Activated CD4-positive, CD25-positive, alpha-beta regulatory T cell treated with anti-CD3 and anti-CD28 coated beads, Interleukin-2, amount 50 U/mL, for 72 hours (primary cell): ENCODE results near the gene EPHA4.

ENCODE experiments used
- DNase-seq: peaks from one replicate; pipeline ENCODE4 v3.0.0; 2021

EPHA4 gene

GRCh38 chr2:221571025-221571550 is 1.0 kb downstream of the EPHA4 start:
- DNase-seq, result peak; percentile 35

GRCh38 chr2:221570321-221570935 is 1.7 kb downstream of the EPHA4 start:
- no peak for DNase-seq

DNA sequence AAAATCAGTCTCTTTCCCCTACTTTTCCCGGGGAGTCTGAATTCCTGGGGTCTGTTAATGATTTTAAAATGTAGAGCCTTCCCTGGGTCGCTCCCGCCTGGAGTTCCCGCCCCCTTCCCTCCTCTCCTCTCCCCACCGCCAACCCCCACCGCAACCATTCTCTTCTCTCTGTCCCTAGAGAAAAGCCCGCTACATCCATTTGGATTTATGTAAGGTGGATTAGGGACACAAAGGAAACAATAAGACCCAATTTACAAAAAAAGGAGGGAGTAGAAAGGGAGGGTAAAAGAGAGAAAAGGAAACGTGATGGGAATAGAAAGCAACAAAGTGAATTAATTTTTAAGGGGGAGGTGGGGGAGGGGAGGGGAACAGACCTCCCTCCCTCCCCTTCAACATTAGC is 2.2 kb downstream of the EPHA4 start:
- DNase-seq, result no peak

DNA sequence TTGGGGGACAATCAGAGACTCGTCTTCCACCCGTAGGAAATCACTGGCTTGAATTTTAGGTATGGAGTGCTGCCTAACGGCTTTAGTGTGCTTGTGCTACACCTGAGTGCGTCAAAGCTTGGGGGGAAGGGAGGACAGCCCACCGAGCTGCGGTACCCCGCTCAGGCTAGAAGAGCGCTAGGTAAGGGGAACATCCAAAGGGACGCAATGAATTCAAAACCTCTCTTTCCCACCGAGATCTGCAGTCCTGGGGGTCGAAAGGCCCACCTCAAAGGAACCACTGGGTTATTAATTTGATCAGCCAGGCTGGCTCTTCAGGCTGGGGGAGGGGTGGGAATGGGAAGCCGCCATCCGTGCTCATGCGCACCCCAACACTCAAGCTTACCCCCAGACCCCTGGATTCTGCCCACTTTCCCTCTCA is 2.7 kb downstream of the EPHA4 start:
- DNase-seq, result no peak

DNA sequence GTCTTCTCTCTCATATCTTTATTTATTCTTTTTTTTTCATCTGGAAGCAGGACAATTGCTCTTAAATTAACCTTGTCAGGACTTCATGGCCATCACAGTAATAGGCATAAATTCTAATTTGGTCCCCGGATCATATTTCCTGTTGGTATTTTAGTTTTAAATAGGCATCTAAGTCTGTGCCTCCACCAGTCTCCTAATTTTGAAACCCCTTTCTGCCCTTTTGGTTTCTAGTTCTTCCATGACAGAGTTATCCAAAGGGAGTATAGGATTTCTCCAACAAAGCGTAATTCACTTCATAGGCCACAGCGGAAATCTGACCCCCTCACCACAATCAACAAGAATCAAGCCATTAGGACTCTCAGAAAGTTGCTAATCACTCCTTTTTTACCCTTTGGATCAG is 3.8 kb downstream of the EPHA4 start:
- DNase-seq, result no peak

DNA sequence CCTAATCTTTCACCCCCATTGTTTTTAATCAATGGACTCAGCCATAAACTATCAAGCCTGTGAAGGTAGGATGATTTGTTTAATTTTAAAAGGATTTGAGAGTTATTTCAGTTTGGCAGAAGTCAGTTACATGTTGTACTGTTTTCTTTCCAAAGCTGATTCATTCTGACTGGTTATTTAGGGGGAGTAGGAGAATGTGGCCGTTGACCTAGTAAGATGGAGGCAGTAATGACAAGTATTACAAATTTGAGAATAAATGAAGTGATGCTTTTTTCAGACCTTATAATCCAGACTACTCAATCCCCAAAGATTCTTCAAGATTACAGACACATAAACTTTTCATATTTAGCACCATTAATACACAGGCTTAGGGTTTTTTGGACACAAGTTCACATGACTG is 4.3 kb downstream of the EPHA4 start:
- no peak for DNase-seq

DNA sequence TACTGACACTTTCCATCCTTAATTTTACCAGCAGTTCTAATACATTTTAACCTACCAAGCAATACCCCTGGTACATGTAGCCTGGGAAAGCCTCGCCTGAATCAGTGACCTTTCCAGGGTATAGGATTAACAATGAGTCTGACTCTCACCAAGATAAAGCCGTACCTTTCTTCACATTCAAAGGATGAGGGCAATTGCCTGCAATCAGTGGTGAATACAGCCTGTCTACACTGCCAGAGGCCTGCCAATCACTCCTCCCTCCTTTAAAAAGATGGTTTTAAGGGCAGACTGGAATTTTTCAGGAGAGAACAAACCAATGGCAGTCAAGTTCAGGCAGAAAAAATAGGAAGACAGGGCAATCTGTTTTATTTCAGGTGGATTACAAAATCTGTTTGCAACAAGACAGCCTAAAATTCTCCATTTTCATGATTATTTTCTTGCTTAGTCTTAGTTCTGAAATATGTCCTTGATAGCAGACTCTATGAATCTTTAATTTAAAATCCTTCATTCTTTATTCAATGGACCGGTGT is 4.8 kb downstream of the EPHA4 start:
- DNase-seq, result no peak

- DNase-seq, result no peak
Observed at GRCh38 chr2:221563270-221563985, 8.7 kb downstream of the EPHA4 start.

DNA sequence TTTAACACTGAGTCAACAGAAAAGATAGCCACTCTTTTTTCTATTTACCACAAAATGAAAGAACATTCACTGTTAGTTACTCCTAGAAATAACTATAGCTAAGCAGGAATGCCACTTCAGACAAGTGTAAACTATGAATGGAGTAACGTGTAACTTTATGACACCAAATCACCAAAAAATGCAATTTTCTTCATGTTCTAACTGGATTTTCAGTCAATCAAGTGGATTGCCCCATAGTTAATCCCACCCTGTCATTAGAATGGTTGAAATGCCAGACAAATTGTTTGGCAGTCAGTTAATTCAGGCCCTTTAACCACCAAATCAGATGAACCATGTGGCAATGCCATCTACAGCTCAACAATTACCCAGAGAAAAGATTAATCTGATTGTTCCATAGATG is 9.9 kb downstream of the EPHA4 start:
- no peak for DNase-seq

DNA sequence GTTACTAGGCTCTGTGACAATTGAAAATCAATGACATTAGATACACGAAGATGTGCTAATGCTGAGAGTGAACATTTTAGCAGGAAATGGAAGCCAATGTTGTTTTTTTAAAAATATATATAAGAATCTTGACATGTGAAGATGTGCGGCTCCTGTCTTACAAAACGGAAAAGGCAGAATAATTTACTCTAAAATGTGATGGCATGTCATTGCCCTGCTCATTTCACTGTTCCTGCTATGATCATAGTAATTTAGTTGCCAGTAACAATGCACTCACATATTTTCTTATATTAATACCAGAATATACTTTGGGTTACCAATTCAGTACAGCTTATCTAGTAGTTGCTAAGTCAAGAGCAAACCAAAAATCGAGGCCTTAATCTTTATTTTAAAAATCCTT is 10.3 kb downstream of the EPHA4 start:
- no peak for DNase-seq

DNA sequence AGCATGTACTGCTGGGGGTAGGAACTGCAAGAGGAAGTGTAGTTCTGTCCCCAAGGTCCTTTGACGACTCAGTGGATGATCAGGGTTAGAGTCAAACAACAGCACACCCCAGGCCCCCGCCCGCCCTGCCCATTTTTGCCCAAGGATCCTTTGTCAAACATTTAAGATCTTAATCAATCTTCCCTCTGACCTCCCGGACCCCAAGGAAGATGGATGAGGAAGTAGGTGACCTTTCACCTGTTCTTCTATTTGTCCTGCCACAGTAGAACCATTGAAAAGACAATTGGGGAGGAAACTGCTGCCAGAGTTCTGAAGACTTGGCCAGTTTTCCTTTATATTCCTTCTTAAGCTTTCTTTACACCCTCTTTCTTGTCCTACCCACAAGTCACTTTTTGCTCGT is 12.1 kb downstream of the EPHA4 start:
- DNase-seq, result no peak

DNA sequence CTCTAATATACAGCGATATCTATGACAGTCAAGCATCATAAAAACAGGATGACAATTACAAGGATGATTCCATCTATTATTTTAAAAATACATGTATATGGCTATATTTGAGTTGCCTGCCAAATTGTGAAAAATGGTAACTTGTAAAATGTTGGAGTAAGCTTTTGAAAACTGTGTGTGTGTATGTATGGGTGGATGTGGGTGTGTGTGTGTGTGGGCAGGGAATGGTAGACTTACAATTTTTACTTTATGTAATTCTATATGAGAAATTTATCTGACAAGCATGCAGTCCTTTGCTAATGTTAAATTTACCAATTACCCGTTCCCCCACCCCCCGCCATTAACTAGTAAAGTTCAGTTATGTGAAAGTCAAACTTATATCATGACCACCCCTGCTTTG is 14.0 kb downstream of the EPHA4 start:
- DNase-seq, result no peak

DNA sequence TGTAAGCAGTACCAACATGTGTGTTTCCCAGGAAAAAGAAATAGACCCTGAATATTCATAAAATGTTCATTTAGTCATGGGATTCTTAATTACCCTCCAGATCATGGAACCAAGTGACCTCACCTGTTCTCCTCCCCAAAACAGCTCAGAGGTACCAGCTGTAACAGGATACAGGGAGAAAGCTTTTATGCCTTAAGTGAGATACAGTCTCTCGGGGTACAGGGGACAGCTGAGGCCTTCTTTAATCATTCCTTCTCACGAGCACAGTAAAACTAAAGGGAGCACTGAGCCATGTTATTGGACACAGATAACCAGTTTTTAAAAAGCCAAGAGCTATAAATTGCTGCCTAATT is 16.6 kb downstream of the EPHA4 start:
- DNase-seq, result no peak

- DNase-seq, result no peak
Observed at GRCh38 chr2:221554769-221555493, 17.2 kb downstream of the EPHA4 start.

- no peak for DNase-seq
Observed at GRCh38 chr2:221553333-221553732, 18.8 kb downstream of the EPHA4 start.

DNA sequence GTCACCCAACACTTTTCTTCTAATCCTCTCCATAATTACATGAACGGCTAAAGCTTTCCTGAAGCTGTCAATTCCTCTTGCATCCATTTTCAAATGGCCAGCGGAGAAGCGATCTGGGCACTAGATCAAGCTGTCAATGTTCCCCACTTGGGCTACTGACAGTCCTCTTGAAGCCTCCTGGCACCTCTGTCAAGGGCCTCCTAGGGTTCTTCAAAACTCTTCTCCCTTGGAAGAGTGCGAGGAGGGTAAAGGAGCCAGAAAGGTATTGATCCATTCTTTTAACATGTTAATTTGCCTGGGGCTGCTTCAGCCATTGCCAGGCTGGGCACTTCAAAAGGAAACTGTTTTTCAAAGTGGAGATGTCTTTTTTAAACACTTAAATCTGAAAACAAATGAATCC is 19.8 kb downstream of the EPHA4 start:
- DNase-seq, result no peak

DNA sequence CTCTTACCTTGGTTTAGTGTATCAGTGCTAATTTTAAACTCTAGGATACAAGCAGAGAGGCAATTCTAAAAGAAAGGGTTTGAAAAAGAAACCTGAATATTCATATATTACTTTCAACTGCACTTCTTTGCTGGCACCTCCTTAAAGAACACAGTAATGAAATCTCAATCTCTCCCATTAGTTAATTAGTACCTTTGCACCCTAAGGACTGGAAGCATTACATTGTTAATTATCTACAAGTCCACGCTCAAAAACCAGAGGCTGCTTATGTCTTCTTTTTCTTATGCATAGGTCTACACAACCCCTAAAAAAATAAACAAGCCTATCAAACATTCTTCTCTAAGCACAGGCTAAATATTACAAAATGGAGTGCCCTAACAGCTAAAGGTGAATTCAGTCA is 20.2 kb downstream of the EPHA4 start:
- no peak for DNase-seq

DNA sequence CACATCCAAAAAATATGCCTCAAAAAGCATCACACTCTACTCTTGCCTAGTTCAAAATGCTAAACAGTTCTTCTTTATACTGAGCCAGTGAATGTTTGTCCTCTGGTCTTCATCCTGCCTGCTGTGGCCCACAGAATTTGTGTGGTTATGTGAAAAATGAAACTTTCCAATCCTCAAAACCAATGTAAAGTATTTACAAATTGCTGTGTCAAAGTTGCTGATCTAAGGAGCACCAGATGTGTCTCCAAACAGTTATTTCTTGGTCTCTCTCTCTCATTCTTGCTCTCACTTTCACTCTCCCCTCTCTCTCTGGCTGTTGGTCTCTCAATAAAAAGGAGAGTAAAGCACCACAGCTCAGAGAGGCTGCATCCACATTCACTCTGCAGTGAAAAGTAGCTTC is 23.0 kb downstream of the EPHA4 start:
- DNase-seq, result no peak

GRCh38 chr2:221546505-221547225 is 25.4 kb downstream of the EPHA4 start:
- no peak for DNase-seq

DNA sequence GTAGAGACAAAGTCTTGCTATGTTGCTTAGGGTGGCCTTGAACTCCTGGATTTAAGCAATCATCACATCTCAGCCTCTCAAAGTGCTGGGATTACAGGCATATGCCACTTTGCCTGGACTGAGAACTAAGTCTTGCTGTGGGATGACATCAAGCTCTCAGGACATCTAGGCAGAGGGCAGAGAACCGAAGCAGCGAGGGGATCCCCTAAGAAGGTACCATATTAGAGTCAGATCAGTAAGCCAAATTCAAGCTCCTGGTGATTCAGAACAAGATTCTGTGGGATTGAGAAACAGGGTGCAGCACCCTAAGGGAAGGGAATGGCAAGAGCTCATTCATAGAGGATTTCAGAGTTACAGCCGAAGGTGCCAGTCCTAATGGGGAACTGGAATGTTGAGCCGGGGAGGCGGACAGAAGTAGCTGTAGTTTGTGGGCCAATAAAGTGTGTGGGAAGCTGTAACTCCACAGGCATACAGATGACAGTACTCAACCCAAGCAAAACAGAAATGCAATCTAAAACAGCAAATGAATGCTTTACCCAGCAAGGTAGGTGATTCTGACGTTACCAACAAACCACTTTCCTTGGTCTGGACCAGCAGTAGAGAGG is 30.9 kb downstream of the EPHA4 start:
- no peak for DNase-seq

GRCh38 chr2:221539246-221539645 is 32.9 kb downstream of the EPHA4 start:
- DNase-seq, result no peak

DNA sequence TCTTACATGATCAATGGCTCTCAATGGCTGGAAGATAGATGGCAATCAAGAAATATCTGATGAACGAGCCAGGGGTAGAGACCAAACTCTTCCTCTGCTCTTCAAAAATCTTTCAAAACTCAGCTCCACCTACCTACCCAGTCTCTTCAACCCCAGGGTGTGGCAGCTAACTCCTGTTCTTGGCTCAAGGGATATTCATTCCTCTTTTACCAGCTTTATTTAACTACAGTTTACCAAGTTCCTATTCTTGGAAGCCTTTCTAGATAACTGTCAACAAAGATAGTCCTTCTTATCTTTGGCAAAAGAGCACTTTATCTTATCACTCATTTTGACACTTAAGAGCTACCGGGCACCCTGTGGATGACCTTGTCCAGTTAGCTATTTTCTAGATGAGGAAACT is 36.3 kb downstream of the EPHA4 start:
- DNase-seq, result no peak

- DNase-seq, result no peak
Observed at GRCh38 chr2:221533299-221533698, 38.8 kb downstream of the EPHA4 start.
